MV-4-11 (cell line): ENCODE results near the gene ERCC4.

Experiments used
- DNase-seq: peaks from one replicate; lab custom pipeline; 2025; lab: John Stamatoyannopoulos, UW

ERCC4 gene

DNA sequence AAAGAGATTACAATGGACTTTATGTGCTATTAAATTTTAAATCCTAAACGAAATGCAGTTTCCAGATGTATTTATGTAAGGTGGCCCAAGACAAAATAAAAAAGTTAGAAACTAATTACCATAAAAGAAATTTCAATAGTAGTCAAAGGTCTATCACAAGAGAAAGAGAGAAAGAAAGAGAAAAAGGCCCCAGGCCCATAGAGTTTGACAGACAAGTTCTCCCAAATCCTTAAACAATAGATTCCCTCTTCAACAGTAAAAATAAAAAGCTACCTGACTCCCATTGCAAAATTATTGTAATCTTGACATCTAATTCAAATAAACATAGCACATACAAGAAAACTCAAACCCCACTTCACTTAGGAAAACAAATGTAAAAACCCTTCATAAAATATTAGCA, 8.6 kb upstream of the ERCC4 start:
- DNase-seq = no peak

DNA sequence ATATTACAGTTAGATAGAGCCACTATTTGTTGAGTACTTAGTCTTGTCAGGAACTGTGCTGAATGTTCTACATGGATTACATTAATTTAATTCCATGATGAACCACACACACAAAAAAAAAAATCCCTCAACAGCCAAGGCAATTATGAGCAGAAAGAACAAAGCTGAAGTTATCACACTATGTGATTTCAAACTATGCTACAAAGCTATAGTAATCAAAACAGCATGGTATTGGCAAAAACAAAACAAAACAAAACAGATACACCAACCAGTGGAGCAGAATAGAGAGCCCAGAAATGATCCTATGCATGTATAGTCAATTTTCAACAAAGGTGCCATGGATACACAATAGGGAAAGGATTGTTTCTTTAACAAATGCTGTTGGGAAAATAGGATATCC, 8.1 kb upstream of the ERCC4 start:
- no peak for DNase-seq

DNA sequence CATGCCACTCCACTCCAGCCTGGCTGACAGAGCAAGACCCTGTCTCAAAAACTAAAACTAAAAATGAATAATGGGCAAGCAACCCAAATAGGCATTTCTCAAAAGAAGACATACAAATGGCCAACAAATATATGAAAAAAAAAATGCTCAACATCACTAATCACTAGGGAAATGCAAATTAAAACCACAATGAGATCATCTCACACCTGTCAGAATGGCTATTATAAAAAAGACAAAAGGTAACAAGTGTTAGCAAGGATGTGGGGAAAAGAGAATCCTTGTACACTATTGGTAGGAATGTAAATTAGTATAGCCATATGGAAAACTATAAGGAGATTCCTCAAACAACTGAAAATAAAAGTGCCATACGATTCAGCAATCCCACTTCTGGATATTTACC, 7.1 kb upstream of the ERCC4 start:
- DNase-seq = no peak

DNA sequence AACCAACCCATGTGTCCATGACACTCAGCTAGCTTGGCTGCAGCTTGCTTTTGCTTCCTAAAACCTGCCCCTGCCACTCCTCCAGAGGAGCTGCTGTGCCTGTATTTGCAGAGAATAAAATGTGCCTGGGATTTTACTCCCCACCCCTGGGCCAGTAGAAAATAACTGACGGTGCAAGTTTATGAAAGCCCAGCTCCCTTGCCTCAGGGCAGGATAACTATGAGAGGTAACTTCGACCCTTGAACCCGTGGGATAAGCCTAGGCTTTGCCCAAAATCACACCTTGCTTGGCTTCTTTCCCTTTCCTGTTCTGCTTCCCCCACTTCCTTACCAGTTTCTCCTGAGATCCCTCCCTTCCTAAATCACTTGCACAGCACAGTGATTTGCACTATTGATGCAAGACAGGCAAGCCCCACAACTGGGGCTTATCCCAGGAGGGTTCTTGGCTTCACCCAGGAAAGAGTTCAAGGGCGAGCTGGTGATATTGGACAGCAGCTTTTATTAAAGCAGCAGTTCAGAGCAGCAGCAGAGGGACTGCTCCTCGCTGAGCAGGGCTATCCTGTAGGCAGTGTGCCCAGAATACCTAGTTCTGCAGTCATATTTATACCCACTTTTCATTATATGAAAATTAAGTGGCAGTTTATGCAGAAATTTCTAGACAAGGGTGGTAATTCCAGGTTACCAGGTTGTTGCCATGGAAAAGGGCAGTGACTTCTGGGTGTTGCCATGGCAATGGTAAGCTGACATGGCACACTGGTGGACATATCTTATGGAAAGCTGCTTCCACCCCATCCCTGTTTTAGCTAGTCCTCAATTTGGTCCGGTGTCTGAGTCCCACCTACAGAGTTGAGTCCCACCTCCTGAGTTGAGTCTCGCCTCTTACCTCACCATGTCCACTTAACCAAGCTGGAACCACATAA, 6.3 kb upstream of the ERCC4 start:
- no peak for DNase-seq

DNA sequence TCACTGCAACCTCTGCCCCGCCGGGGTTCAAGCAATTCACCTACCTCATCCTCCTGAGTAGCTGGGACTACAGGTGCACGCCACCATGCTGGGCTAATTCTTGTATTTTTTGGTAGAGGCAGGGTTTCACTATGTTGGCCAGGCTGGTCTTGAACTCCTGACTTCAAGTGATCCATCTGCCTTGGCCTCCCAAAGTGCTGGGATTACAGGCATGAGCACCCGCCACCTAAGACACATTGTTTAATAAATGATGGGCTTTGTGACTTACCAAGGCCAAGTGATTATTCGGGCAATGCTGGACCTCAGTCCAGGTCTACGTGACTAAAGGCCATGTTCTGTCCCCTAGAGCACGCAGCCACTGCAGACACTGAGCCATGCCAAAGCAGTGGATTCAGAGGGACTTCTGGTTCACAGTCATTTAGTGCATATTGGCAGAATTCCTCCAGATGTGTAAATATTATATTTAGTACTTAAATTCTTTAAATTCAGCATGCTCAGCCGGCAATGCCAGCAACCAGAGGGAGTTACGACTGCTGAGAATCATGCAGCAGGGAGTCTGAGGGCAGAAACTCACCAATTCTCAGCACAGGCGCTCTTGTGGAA, 4.8 kb upstream of the ERCC4 start:
- DNase-seq = no peak

DNA sequence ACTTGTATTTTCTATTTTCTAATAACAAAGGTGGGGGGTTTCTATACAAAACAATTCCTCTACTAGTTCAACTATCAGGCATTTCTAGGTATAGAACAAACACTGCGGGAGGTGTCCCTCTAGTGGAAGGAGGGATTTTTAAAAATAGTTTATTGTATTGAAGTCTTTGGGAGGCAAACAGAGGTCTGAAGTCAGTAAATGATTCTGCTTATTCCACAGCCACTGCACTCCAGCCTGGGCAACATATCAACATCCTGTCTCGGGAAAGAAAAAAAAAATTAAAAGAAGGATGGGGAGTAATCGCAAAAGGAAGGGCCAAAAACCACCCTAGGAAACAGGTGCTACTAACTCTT, 648 bp upstream of the ERCC4 start:
- DNase-seq = no peak

DNA sequence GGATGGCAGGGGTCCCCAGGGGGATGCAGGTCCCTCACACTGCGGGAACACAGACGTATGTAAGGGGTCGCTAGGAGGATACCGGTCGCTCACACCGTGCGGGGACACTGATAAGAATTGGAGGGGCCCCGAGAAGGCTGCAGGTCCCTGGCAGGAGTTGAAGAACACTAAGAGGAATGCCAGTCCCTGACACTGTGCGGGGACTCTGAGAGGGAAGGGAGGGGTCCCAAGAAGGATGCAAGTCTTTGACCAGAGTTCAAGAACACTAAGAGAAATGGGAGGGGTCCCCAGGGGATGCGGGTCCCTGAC, 510 bp downstream of the ERCC4 start:
- no peak for DNase-seq

DNA sequence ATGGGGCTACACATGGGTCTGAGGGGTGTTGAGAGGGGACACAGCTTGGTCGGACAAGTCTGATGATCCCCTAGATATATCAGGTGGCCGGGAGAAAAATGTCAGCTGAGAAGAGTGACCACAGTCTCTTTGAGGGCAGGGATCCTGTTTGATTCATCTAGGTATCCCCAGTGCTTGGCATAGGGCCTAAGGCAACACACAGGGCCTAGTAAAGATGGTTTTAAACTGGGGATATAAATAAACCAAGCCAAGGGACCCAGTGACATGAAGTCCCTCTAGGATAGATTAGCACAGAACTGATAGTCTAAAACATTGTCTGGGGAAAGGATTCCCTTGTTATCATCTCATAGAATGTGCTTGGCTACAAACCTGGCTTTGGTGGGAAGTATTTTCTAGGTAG, 1.4 kb downstream of the ERCC4 start:
- DNase-seq = no peak

DNA sequence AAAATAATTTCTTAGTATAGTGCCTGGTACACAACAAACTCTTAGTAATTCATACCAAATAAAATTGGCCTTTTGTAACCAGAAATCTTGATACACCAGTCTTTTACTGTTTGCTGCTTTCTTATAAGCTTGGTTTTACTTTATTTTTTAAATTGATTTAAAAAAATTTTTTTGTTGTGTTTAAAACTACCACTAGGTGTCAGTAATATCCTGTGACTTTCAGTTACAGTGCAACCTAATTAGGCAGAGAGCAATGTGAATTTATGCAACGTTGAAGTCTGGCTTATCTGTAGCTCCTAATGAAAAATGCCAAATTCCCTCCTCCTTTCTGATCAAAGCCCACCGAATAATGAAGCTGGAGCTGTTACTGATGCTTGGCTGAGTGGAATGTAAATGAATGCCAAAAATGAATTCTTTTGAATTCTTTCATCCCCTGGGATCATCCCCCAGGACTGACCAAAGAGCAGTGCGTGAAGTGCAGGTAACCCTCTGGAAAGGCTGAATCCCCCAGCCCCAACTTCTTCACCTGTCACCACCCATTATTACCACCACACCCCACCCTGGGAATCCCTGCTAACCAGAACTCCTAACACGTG, 3.8 kb downstream of the ERCC4 start:
- DNase-seq = peak; percentile 61

DNA sequence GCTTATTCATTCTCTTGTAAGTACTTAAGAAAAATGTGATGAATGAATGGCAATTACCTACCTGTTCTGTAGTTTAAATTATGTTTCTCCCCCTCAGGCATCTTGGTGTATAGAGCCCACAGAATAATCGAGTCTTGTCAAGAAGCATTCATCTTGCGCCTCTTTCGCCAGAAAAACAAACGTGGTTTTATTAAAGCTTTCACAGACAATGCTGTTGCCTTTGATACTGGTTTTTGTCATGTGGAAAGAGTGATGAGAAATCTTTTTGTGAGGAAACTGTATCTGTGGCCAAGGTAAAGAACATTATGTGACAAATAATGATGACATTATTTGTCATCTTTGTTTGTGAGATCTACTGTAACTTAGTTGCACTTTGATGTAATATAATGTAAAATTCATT, 6.5 kb downstream of the ERCC4 start:
- no peak for DNase-seq

DNA sequence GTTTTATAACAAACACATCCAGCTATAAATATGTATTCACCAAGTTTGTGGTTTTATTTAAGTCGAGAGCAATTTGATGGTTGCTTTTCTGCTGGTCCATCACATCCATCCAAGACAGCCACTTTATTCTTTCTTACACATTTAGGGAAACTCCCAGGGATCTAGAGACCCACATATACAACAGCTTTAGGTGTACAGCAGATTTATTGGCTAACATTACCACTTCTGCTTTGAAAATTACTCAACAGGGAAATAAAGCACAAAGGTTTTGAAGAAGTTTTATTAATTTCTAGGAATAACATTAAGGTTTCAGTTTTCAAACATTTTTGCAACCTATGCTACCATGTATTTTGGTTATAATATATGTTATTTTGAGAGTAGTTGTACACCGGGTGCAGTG, 6.9 kb downstream of the ERCC4 start:
- peak; percentile 46 for DNase-seq

DNA sequence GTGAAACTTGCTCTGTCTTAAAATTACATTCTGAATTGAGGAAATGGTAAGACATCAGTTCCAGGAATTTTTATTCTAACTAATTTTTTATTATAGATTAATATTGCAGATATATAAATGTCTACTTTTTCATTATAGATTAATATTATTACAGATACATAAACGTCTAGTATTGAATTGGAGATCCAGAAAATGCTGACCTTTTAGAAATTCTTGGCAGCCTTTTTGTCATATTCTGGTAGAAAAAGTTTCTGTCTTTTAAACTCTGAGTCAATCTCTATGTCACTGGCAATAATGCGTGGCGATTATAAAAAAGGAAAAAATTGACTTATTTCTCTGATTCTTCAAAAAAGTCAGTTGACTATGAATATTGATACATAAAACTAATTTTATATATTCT, 8.7 kb downstream of the ERCC4 start:
- no peak for DNase-seq

DNA sequence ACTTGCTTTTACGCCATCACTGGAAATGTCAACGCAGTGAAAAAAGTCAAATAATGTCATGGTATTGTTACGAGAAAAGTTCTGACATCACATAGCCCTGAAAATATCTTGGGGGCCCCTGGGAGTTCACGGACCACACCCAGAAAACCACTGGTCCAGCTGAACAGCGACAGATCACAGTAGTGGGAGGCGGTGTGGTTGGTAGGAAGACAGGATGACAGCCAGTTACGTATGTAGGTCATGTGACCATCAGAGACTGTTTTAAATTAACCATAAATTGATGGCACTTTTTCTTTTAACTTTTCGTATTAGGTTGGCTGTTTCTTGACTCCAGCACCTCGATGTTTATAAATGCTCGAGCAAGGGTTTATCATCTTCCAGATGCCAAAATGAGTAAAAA, 11.9 kb downstream of the ERCC4 start:
- no peak for DNase-seq

DNA sequence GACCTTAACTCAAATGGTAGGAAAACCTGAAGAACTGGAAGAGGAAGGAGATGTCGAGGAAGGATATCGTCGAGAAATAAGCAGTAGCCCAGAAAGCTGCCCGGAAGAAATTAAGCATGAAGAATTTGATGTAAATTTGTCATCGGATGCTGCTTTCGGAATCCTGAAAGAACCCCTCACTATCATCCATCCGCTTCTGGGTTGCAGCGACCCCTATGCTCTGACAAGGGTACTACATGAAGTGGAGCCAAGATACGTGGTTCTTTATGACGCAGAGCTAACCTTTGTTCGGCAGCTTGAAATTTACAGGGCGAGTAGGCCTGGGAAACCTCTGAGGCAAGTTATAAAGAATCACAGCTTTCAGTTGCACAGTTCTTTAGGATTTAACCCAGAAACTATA, 15.5 kb downstream of the ERCC4 start:
- no peak for DNase-seq

DNA sequence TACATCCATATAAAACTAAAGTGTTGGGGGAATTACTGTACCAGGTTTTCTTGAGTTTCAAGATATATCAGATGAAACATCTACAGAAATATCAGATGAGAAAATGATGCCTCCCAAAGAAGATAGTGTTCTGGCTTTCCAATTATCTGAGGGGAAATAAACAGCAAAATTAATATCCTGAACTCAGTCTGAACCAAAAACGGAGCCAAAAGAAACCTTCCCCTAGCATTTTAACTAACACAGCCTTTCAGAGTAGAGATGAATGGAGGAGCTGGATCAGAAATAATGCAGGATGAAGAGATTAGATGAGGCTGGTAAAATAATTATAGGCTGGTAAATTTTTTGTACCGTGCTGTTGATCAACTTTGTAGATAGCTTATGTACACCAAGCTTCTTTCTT, 16.2 kb downstream of the ERCC4 start:
- DNase-seq = no peak

DNA sequence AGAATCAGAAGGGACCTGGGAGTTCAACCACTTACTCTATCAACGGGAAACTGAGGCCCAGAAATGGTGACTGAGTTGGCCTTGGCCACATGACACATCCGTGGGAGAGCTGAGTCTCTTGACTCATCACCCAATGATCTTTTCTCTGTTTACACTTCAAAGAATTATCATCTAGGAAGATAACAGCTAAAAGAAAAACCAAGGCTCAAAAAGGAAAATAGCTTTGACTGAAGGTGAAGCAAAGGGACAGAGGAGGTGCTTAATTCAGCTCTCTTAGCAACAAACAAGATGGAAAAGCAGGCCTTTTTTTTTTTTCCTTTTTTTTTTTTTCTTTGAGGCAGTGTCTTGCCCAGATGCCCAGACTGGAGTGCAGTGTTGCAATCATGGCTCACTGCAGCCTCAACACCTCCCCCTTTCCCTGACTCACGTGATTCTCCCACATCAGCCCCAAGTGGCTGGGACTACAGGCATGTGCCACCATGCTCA, 16.7 kb downstream of the ERCC4 start:
- DNase-seq = peak; percentile 75

DNA sequence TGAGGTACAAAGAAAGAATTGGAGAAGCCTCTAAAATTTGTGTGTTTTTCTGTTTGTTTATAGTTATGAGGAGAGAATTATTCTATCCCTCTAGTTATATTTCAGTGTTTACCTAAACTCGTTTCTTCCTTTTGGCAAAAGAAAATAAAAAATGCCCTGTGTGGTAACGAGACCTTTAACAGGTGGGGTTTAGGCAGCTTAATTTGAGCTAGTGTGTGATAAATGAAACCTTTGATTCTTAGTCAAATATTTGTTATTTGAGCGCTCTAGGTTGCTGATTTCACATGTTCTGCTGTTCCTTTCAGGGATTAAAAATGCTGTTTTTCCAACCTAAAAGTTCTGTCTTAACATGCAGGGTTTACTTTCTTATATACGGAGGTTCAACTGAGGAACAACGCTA, 17.5 kb downstream of the ERCC4 start:
- DNase-seq = no peak

DNA sequence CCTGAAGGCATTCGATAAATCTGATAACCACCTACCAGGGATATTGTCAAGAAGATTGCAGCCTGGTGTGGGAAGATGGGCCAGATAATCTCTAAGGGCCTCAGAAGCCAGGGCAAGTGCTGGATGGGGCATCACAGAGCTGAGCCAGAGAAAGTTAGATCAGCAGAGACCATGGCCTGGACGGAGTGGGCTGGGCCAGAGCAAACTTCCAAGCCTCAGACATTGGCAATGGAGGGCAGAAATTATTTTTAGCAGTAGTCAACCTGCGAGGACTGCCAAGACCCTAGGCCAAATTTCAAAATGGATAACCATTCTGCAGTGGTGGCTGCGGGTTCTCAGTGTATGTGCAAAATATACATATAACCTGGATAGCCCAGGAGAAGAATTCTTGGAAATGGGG, 18.5 kb downstream of the ERCC4 start:
- DNase-seq = no peak

DNA sequence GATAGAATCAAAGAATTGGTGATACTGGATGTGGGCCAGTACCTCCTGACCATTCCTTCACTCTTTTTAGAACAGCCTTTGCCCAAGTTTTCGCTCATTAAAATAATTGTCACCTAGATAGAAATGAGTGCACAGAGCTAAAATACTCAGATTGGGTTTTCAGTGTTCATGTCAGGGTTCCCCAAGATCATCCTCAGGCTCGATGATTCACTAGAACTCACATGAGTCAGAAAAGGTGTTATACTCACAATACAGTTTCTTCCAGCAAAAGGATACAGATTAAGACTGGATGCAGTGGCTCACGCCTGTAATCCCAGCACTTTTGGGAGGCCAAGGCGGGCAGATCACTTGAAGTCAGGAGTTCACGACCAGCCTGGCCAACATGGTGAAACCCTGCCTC, 19.9 kb downstream of the ERCC4 start:
- DNase-seq = no peak

DNA sequence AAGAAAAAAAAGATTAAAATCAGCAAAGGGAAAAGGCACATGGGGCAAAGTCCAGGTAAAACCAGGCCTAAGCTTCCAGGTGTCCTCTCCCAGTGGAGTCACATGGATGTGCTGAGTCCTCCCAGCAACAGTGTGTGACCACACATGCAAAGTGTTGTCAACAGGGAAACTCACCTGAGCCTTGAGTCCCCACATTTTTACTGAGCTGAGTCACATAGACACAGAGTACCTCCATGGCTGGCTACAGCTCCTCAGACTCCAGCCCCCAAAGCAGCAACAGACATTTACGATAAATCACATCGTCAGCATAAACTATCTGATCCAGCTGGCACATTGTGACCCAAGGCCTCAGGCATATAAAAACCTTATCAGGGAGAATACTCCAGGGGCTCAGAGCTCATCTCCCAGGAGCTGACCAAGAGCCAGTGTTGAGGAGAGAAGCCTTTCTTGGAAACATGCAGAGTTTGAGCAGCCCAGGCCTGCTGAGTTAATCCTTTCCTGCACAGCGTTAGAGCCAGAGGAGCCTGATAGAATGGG, 20.5 kb downstream of the ERCC4 start:
- no peak for DNase-seq

DNA sequence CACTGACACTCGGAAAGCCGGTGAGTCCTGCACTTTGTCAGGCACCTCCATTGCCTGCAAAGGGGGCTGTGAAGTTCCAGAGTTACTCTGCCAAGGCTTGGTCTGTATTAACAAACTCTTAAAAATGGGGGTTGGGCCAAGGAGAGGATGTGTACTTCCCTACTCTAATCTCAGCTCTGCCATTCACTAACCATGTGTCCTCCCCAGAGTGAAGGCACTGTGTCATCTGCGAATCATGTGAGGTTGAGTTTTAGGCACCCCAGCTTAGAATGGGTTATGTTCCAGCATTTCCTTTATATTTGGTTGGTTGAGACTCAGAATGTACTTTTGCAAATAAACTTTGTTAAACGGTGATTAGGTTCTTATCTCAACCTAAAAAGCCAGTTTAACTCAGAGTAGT, 24.9 kb downstream of the ERCC4 start:
- DNase-seq = no peak

DNA sequence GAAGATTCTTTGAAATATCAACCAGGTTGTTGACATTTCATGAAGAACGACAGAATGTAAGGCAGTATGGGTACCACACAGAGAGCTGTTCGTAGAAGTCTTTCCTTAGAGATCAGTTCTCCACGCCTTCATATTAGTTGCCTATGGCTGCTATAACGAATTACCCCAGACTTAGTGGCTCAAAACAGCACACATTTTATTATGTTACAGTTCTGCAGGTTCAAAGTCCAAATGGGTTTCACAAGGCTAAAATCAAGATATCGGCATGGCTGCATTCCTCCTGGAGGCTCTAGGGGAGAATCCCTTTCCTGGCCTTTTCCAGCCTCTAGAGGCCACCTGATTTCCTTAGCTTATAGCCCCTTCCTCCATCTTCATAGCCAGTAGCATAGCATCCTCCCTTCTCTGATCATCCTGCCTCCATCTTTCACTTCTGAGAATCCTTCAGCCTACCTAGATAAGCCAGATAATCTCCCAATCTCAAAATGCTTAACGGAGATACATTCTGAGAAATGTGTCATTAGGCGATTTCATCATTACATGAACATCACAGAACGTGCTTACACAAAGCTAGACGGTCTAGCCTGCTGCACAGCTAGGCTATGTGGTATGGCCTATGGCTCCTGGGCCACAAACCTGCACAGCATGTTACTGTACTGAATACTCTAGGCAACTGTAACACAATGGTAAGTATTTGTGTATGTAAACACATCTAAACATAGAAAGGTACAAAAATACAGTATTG, 26.0 kb downstream of the ERCC4 start:
- no peak for DNase-seq

DNA sequence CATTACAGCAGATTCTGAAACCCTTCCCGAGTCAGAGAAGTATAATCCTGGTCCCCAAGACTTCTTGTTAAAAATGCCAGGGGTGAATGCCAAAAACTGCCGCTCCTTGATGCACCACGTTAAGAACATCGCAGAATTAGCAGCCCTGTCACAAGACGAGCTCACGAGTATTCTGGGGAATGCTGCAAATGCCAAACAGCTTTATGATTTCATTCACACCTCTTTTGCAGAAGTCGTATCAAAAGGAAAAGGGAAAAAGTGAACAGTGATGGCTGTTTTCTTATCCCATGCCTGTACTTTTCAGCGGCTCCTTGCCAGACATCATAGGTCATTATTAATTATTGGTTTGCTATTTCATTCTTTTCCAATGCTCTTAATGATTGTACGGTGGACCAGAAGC, 28.1 kb downstream of the ERCC4 start:
- no peak for DNase-seq
